ENCODE results near the gene TMEM94. TPM values are rescaled to one million over a fixed set of nuclear protein-coding genes. Genes with fewer than 3 reads are reported as not detected.
"Not testable (repeated sequence)": the region's sequence is repeated elsewhere in the genome, so short reads cannot be mapped to it uniquely, and the experiment has no call there.

The TMEM94 gene
- total and polyA plus RNA-seq, 5 donors = 40.3 to 54.6 (median 49.6) TPM

DNA sequence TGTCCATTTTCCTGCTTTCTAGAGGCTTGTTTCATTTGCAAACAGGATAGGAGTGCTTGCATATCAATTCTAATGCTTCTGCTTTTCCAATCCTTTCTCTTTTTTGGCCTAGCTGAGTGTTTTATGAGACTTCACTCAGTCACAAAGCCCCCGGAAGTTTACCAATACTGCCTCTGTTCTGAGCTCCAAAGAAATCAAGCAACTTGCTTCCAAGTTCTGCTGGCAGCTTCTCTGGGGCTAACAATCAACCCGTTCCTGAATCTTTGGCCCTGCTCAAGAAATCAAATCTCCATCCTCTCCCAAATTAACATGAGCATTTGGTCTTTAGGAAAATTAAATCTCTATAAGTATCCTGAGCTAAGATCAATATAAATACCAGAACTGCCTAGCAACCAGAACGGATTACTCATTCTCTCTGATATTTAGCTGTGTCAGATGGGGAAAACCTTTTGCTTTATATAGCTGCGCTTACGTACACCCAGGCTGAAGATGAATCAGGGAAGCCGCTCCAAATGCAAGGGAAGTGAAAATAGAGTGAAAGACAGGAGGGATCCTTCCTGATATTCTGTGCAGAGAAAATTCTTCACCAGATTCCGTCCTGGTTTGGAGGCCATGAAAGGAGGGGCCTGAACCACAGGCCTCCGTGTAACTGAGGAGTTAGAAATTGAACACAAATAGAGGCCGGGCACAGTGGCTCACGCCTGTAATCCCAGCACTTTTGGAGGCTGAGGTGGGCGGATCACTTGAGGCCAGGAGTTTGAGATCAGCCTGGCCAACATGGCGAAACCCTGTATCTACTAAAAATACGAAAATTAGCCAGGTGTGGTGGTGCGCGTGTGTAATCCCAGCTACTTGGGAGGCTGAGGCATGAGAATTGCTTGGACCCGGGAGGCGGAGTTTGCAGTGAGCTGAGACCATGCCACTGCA, 27.6 kb upstream of the TMEM94 start:
- ATAC-seq (peak; percentile 33 to 38), DNase-seq (no peak)
- intact Hi-C loops (cut with DNase I) = loop anchor here in 3 of 4 donors (2.0 to 5.0 kb wide), 3 partner anchors 88 to 158 kb away; partner anchors contain the start of genes TSEN54 (in 3 of the 3), CASKIN2 (in 2 of the 3) and MYO15B (in 1 of the 3)
- Histone ChIP-seq H3K9me3 (ENCODE audit: control insufficient read depth, low read length) (no peaks in the 10 kb centered on the region), H3K4me3 (ENCODE audit: low read length) (no peak overlapping the region), H3K27me3 (ENCODE audit: control insufficient read depth, insufficient read depth) (no peaks in the 10 kb centered on the region), H3K4me1 (ENCODE audit: control insufficient read depth, insufficient read depth, low read length) (peaks cover 2% of the 10 kb centered on the region), H3K27ac (ENCODE audit: low read length) (peak overlapping the region; percentile 68)
- WGBS = 71% methylated on average over 17 of the region's 17 CpGs

DNA sequence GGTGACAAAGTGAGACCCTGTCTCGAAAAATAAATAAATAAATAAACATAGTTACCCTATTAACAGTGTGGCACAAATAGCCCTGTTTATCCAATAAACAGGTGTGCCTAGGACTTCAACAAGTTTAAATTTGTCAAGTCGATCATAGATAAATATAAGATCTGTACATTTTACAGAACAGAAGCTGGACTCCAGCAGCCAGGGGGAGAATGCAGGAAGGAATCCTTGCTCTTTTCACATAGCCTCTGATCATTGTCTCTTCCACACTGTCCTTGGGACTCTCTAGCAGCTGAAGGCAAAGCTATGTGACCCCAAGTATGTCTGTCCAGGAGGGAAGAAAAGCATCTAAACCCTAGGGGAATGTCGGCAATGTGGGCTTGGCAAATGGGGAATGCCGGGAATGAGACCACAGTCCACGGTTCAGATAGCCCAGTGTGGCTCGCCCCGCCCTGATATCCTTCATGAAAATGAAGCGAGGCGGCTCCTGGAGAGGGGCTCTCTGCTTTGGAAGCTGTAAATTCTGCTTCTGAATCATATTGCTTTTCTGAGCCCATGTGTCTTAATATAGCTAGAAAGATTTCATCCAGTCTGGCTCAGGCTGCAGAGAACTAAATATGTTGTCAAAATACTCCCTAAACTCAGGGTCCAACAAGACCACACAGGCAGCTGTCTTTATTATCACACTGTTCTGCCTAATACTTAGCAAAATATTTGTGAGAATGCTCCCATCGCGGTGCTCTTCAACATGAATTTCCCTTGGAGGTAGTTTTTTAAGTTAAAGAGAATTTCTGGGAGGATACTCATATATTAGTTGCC, 26.1 kb upstream of the TMEM94 start:
- Histone ChIP-seq H3K9me3 (ENCODE audit: control insufficient read depth, low read length) (no peaks in the 10 kb centered on the region), H3K4me3 (ENCODE audit: low read length) (no peak overlapping the region), H3K4me1 (ENCODE audit: control insufficient read depth, insufficient read depth, low read length) (peaks cover 2% of the 10 kb centered on the region), H3K27me3 (ENCODE audit: control insufficient read depth, insufficient read depth) (no peaks in the 10 kb centered on the region), H3K27ac (ENCODE audit: low read length) (peak overlapping the region; percentile 71)
- DNase-seq (peak in 1 of 3 donors; percentile 49), ATAC-seq (peak in 1 of 2 donors; percentile 28)
- intact Hi-C loops (cut with DNase I) = loop anchor here in 1 of 4 donors (5.0 to 10.0 kb wide), 2 partner anchors 82 to 154 kb away; partner anchors contain the start of gene MYO15B
- 39% methylated on average over 11 of the region's 11 CpGs for WGBS

- Histone ChIP-seq H3K4me1 (ENCODE audit: control insufficient read depth, insufficient read depth, low read length) (peaks cover 2% of the 10 kb centered on the region), H3K27ac (ENCODE audit: low read length) (no peak overlapping the region), H3K9me3 (ENCODE audit: control insufficient read depth, low read length) (no peaks in the 10 kb centered on the region), H3K4me3 (ENCODE audit: low read length) (no peak overlapping the region), H3K27me3 (ENCODE audit: control insufficient read depth, insufficient read depth) (no peaks in the 10 kb centered on the region)
- no peak for ATAC-seq
- no peak for DNase-seq
- WGBS = 70% methylated on average over 6 of the region's 6 CpGs
- intact Hi-C loops (cut with DNase I) = loop anchor here in 1 of 4 donors (5.0 to 10.0 kb wide), 2 partner anchors 79 to 152 kb away; partner anchors contain the start of gene MYO15B
Observed at GRCh38 chr17:75433218-75433783, 23.1 kb upstream of the TMEM94 start.

DNA sequence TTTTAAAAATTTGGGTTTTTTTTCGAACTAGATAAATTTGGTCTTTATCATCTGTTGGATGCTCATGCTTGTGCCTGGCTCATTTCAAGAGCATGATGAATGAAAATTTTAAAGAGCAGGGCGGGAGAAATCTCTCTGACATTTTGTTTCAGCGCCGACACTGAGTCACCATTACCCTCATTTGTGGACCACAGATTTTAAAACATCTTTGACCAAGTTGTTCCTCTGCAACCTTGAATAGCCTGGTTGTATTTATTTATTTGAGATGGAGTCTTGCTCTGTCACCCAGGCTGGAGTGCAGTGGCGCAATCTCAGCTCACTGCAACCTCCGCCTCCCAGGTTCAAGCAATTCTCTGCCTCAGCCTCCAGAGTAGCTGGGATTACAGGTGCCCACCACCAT, 22.0 kb upstream of the TMEM94 start:
- H3K4me3 ChIP-seq (ENCODE audit: low read length); DNase-seq; ATAC-seq; H3K4me1 ChIP-seq (ENCODE audit: control insufficient read depth, insufficient read depth, low read length); H3K9me3 ChIP-seq (ENCODE audit: control insufficient read depth, low read length); H3K27me3 ChIP-seq (ENCODE audit: control insufficient read depth, insufficient read depth); H3K27ac ChIP-seq (ENCODE audit: low read length): not testable (repeated sequence)
- intact Hi-C loops (cut with DNase I) = loop anchor here in 1 of 4 donors (5.0 to 10.0 kb wide), 2 partner anchors 78 to 150 kb away; partner anchors contain the start of gene MYO15B
- WGBS = 92% methylated on average over 6 of the region's 6 CpGs

GRCh38 chr17:75437404-75437803, 19.0 kb upstream of the TMEM94 start:
- not testable (repeated sequence) for ATAC-seq; H3K4me1 ChIP-seq (ENCODE audit: control insufficient read depth, insufficient read depth, low read length); DNase-seq; H3K4me3 ChIP-seq (ENCODE audit: low read length); H3K9me3 ChIP-seq (ENCODE audit: control insufficient read depth, low read length); H3K27ac ChIP-seq (ENCODE audit: low read length); H3K27me3 ChIP-seq (ENCODE audit: control insufficient read depth, insufficient read depth)
- WGBS = 92% methylated on average over 8 of the region's 8 CpGs
- intact Hi-C loops (cut with DNase I) = loop anchor here in 1 of 4 donors (10.0 kb wide), 1 partner anchor 147 kb away; the partner anchor contains the start of gene MYO15B

DNA sequence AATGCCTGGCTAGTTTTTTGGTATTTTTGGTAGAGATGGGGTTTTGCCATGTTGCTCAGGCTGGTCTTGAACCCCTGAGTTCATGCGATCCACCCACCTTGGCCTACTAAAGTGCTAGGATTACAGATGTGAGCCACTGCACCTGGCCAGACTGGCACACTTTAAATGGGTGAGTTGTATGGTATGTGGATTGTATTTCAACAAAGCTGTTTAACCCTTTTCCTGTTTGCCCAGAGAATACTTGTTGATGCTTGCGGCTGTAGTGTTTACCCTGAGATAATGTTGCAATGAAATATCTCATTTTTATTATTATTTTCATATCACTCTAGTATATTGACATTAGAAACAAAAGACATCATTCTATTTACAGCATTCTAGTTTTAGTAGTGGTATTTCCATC, 17.1 kb upstream of the TMEM94 start:
- Histone ChIP-seq H3K9me3 (ENCODE audit: control insufficient read depth, low read length) (no peaks in the 10 kb centered on the region), H3K4me3 (ENCODE audit: low read length) (no peak overlapping the region), H3K27ac (ENCODE audit: low read length) (no peak overlapping the region), H3K4me1 (ENCODE audit: control insufficient read depth, insufficient read depth, low read length) (peaks cover 2% of the 10 kb centered on the region), H3K27me3 (ENCODE audit: control insufficient read depth, insufficient read depth) (no peaks in the 10 kb centered on the region)
- intact Hi-C loops (cut with DNase I) = loop anchor here in 1 of 4 donors (10.0 kb wide), 1 partner anchor 146 kb away; the partner anchor contains the start of gene MYO15B
- DNase-seq (no peak), ATAC-seq (no peak)
- 94% methylated on average over 2 of the region's 2 CpGs for WGBS

- ATAC-seq (peak; percentile 46), DNase-seq (no peak)
- H3K27ac ChIP-seq (ENCODE audit: low read length) = peak overlapping the region; percentile 77
- no peak overlapping the region for H3K4me3 ChIP-seq (ENCODE audit: low read length)
- no peaks in the 10 kb centered on the region for H3K27me3 ChIP-seq (ENCODE audit: control insufficient read depth, insufficient read depth)
- intact Hi-C loops (cut with DNase I) = no loop called here
- peaks cover 2% of the 10 kb centered on the region for H3K4me1 ChIP-seq (ENCODE audit: control insufficient read depth, insufficient read depth, low read length)
- WGBS = 31% methylated on average over 10 of the region's 10 CpGs
- H3K9me3 ChIP-seq (ENCODE audit: control insufficient read depth, low read length) = no peaks in the 10 kb centered on the region
Observed at GRCh38 chr17:75440738-75441448, 15.5 kb upstream of the TMEM94 start.

DNA sequence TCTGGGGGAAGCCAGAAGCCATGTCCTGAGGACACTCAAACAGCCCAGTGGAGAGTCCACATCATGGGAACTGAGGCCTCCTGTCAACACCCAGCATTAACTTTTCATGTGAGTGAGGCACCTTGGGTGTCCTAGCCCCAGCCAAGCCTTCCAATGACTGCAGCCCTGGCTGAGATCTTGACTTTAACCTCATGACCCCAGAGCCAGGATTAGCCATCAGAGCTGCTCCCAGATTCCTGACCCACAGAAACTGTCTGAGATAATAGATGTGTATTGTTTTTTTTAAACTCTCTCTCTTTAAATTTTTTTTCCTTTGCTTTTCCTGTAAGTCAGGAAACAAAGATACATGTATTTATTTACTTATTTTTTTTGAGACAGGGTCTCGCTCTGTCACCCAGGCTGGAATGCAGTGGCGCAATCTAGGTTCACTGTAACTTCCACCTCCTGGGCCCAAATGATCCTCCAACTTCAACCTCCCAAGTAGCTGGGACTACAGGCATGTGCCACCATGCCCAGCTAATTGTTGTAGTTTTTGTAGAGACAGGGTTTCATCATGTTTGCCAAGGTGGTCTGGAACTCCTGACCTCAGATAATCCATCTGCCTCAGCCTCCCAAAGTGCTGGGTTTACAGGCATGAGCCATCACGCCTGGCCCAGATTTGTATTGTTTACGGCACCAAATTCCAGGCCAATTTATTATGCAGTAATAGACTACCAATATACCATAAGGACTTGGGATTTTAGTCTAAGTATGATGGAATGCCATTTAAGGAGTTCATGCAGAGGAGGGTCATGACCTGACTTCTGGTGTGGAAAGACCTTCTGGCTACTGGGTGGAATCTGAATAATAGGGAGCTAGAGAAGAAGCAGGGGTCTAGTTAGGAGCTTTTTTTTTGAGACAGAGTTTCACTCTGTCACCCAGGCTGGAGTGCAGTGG, 14.0 kb upstream of the TMEM94 start:
- H3K27me3 ChIP-seq (ENCODE audit: control insufficient read depth, insufficient read depth) = no peaks in the 10 kb centered on the region
- H3K4me1 ChIP-seq (ENCODE audit: control insufficient read depth, insufficient read depth, low read length) = peaks cover 2% of the 10 kb centered on the region
- ATAC-seq (peak in 1 of 2 donors; percentile 18), DNase-seq (no peak)
- intact Hi-C loops (cut with DNase I) = no loop called here
- 63% methylated on average over 4 of the region's 4 CpGs for WGBS
- peak overlapping the region; percentile 30 for H3K27ac ChIP-seq (ENCODE audit: low read length)
- H3K4me3 ChIP-seq (ENCODE audit: low read length) = no peak overlapping the region
- no peaks in the 10 kb centered on the region for H3K9me3 ChIP-seq (ENCODE audit: control insufficient read depth, low read length)

GRCh38 chr17:75445296-75445695, 11.1 kb upstream of the TMEM94 start:
- 73% methylated on average over 3 of the region's 3 CpGs for WGBS
- ATAC-seq = no peak
- intact Hi-C loops (cut with DNase I) = no loop called here
- no peak overlapping the region for H3K4me3 ChIP-seq (ENCODE audit: low read length)
- no peaks in the 10 kb centered on the region for H3K27me3 ChIP-seq (ENCODE audit: control insufficient read depth, insufficient read depth)
- H3K27ac ChIP-seq (ENCODE audit: low read length) = no peak overlapping the region
- no peak for DNase-seq
- H3K4me1 ChIP-seq (ENCODE audit: control insufficient read depth, insufficient read depth, low read length) = peaks cover 2% of the 10 kb centered on the region
- H3K9me3 ChIP-seq (ENCODE audit: control insufficient read depth, low read length) = no peaks in the 10 kb centered on the region

Measured in right cardiac atrium (tissue), 5 donors.